ENCODE measurements around the gene LCN12.

LCN12 gene

GRCh38 chr9:136927343-136928271, 24.5 kb upstream of the LCN12 start:
- no peak for DNase-seq (ENCODE audit: low read depth)
- TF ChIP-seq, protein P1, sequence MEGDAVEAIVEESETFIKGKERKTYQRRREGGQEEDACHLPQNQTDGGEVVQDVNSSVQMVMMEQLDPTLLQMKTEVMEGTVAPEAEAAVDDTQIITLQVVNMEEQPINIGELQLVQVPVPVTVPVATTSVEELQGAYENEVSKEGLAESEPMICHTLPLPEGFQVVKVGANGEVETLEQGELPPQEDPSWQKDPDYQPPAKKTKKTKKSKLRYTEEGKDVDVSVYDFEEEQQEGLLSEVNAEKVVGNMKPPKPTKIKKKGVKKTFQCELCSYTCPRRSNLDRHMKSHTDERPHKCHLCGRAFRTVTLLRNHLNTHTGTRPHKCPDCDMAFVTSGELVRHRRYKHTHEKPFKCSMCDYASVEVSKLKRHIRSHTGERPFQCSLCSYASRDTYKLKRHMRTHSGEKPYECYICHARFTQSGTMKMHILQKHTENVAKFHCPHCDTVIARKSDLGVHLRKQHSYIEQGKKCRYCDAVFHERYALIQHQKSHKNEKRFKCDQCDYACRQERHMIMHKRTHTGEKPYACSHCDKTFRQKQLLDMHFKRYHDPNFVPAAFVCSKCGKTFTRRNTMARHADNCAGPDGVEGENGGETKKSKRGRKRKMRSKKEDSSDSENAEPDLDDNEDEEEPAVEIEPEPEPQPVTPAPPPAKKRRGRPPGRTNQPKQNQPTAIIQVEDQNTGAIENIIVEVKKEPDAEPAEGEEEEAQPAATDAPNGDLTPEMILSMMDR (IDR thresholded peaks at IDR 0.05; ENCODE audit: insufficient read depth, low read depth, low read length, missing control alignments) = no peak
- no peak overlapping the region for H3K4me3 ChIP-seq (ENCODE audit: low read length)

GRCh38 chr9:136928591-136928990, 23.5 kb upstream of the LCN12 start:
- TF ChIP-seq, protein P1 (IDR thresholded peaks at IDR 0.05; ENCODE audit: insufficient read depth, low read depth, low read length, missing control alignments) = no peak
- no peak for DNase-seq (ENCODE audit: low read depth)
- no peak overlapping the region for H3K4me3 ChIP-seq (ENCODE audit: low read length)

DNA sequence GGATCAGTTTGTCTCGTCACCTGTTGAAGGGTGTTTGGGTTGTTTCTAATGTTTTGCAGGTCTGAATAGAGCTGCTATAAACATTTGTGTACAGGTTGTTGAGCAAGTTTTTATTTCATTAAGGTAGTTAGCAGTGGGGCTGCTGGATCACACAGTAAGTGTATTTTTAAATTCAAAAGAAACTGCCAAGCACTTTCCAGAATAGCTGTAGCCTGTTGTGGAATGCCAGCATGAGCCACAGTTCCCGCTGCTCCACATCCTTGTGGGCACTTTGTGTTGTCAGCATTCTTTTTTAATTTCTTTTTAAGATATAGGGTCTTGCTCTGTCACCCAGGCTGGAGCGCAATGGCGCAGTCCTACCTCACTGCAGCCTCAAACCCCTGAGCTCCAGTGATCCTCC, 22.1 kb upstream of the LCN12 start:
- TF ChIP-seq, protein P1 (IDR thresholded peaks at IDR 0.05; ENCODE audit: insufficient read depth, low read depth, low read length, missing control alignments) = no peak
- no peak overlapping the region for H3K4me3 ChIP-seq (ENCODE audit: low read length)
- DNase-seq (ENCODE audit: low read depth) = no peak

DNA sequence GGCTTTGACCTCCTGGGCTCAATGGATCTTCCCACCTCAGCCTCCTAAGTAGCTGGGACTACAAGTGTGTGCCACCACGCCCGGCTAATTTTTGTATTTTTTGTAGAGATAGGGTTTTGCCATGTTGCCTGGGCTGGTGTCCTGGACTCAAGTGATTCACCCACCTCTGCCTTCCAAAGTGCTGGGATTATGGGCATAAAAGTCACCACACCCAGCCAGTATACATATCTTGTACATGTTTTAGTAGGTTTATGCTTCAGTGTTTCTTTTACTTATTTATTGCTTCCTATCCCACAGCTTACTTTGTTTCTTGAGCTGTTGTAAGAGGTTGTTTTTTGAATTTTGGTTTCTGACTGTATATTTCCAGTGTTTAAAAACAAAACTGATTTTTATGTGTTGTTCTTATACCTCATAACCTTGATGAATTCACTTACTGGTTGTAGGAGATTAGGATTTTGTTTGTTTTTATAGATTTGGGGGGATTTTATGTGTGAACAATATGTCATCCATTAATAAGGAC, 20.4 kb upstream of the LCN12 start:
- peak; percentile 43 for DNase-seq (ENCODE audit: low read depth)
- TF ChIP-seq, protein P1 (IDR thresholded peaks at IDR 0.05; ENCODE audit: insufficient read depth, low read depth, low read length, missing control alignments) = no peak
- H3K4me3 ChIP-seq (ENCODE audit: low read length) = no peak overlapping the region

GRCh38 chr9:136934277-136934676, 17.8 kb upstream of the LCN12 start:
- H3K4me3 ChIP-seq (ENCODE audit: low read length) = no peak overlapping the region
- TF ChIP-seq, protein P1 (IDR thresholded peaks at IDR 0.05; ENCODE audit: insufficient read depth, low read depth, low read length, missing control alignments) = no peak

DNA sequence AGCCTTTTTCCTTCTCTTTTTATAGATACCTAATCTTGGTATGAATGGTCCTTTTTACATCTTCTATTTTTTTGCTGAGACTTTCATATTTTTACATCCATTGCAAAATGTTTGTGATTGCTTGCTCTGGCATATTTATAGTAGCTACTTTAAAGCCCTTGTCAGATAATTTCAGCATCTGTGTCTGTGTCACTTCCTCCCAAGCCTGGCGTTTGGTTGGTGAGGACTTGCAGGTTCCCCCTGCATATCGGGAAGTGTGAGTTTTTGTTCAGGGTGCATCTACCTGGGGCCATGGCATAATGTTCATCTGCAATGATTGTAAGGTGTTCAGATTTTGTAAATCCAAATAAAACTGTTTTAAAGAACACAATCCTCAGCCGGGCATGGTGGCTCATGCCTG, 16.4 kb upstream of the LCN12 start:
- H3K4me3 ChIP-seq (ENCODE audit: low read length) = no peak overlapping the region
- TF ChIP-seq, protein P1 (IDR thresholded peaks at IDR 0.05; ENCODE audit: insufficient read depth, low read depth, low read length, missing control alignments) = no peak
- DNase-seq (ENCODE audit: low read depth) = no peak

More at GRCh38 chr9:136934277-136934676, 17.8 kb upstream of the LCN12 start:
- no peak for DNase-seq (ENCODE audit: low read depth)

Data from epithelial cell of esophagus (primary cell).